Fibroblast of the conjunctiva (primary cell): ENCODE results near the gene AP2M1.
"Not testable (repeated sequence)": the region's sequence is repeated elsewhere in the genome, so short reads cannot be mapped to it uniquely, and the experiment has no call there.

Experiments used
- DNase-seq: peaks from one replicate; pipeline ENCODE4 v3.0.0-alpha.2; 2010; ENCODE audit warnings: low read depth

Gene AP2M1

DNA sequence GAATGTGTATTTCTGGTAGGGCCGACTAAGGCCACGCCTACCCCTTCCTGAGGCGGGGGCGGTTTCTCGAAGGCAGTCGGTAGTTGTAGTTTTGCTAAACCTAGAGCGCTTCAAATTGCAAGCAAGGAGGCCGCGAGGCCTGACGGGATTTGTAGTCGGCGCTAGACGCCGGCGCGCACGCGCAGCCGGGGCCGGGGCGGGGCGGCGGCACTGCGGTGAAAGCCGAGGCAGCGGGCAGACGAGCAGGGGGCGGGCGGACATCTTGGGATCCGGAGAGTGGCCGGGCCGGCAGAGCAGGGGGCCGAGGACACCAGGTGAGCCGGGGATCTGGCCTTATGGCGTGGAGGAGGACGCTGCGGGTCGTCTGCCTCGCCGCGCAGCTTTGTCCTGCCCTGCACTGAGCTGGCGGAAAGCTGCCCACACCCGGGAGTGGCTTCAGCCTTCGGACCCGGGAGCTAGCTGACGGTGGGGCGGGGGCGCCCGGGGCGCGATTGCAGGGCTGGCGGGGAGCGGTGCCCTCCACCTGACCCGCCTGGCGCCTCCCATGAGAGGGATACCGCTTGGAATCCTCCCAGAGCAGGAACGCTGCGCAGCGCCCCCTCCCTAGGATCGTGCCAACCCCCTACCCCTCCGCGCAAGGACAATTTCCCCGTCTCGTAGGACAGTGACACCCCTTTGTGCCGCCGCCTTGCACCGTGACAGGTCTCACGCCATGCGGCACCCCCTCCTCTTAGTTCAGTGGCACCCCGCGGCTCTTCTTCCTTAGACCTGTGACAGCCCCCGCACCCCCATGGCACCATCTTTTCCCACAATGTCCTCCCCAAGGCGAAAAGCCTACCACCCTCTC, at the start of gene AP2M1:
AP2M1 (plus strand) TSS at position 210 of the 847 bp plus-strand sequence. CDS start 2,139 bp downstream, outside the sequence.
- peak; percentile 100 for DNase-seq

DNA sequence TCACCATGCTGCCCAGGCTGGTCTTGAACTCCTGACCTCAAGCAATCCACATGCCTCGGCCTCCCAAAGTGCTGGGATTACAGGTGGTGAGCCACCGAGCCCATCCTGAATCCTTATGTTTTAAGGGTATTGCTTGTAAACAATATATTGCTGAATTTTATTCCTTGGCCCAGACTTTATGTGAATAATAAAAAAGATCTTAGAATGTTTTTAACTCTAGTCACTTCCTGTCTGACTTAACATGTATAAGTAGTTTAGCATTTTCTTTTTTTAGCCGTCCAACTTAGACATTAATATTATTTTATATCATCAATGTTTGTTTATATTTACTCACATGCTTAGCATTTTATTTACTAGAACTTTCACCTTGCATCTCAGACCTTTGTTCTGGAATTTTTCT, 48.6 kb upstream of the AP2M1 start:
- DNase-seq: no peak

DNA sequence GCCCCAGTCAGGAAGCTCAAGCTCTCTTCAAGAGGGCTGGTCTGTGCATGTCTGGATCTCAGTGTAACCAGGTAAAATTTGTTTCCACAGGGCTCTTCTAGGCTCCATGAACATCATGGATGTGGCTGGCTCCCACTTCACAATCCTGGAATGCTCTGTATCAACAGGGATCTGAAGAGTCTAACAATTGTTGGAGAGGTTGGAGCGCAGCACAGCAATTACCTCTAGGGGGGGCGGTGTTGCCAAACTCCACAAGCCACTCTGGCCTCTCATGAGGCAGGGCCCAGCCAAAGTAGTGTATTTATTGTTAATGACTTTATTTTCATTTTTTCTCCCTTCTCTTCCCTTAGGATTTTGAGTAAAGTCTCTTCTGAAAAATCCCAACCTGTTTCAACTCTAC, 45.6 kb upstream of the AP2M1 start:
- no peak for DNase-seq

DNA sequence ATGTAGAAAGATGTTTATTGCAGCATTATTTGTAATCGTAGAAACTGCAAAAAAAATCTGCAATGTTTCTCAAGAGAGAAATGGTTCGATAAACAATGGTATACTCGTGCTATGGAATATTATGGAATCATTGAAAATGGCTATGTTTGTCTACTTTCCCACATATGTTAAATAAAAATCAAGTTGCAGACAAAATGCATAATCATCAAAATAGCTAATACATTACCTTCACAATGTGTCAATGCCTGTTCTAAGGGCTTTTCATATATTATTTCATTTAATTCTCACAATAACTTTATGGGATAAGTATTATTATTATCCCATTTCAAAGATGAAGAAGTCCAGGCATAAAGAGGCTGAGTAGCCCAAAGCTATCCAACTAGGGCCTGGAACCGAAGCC, 41.7 kb upstream of the AP2M1 start:
- DNase-seq: no peak

DNA sequence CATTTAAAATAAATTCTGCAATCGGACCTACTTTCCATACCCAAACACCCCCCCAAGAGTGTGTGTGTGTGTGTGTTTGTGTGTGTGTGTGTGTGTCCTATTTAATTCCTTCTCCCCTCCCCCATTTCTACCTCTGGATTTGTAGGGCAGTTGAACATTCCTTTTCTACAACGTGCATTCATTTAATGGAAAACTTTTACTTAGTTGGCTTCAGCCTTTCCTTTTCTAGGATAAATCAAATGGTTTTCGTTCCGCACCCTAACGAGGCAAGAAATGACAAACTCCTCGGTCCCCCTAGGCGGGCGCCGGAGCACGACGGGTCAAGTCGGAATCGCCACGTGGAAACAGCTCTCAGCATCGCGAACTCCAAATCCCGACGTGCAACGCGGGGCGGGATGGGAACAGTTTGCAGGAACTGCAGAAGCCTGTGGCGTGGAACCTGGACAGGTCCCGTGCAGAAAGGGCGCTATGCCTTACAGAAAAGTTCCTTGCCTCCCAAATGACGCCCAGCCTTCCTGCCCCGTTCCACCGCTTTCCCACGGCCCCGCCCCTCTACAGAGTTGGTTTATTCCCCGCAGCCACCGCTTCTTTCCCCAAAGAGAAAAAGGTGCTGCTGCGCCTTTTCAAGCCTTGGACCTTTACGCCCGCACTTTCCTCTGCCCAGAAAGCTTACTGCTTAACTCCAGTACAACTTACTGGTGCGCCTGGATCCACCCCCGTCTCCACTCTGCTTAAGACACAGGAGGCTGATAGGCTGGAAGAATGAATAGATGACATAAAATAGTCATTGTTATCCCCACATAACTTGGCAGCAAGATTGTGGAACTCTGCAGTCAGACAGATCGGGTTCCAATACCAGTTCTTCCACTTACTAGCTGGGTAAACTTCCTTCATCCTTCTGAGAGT, 40.6 kb upstream of the AP2M1 start:
- DNase-seq: peak; percentile 68

DNA sequence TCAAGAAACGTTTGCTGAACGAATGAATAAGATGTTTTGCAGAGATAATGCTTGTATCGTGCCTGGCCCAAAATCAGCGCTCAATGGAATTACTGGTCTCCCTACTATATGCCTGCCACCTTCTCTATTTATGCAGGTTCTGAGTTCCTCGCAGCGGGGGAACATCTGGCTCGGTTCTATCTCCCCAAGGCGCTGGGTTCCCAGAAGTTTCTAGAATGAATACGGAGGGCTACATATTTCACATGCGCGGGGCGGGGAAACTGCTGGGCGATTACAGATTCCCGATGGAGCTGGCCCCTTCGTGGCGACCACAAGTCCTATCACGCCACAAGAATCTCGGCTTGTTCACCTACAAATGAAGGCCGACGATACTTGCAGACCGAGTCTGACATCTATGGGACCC, 39.9 kb upstream of the AP2M1 start:
- no peak for DNase-seq

DNA sequence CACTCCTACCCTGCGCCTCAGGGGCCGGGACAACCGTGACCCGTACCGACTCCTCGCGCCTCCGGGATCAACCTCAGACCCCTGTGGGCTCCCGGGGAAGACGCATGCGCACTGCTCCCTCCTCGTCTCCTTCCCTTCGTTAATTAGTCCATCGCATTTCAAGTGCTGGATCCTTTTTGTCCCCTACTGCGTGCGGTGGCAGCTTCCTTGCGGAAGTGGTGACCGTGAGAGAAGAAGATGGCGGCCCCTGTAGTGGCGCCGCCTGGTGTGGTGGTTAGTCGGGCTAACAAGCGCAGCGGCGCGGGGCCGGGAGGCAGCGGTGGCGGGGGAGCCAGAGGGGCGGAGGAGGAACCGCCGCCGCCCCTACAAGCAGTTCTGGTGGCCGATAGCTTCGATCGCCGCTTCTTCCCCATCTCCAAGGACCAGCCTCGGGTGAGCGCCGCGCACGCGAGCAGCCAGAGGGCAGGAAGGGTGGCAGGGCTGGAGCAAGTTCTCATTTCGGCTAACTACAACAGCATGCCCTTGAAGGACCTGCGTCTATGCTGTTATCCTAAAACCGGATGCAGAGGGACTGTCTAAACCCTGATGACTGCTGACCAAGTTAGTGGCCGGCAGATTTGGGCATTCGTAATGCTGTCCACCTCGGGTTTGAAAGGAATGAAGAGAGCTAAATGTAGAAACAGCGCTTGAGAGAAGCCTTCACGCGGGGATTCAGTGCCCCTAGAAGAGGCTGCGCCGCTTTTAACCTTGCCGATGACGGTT, 39.3 kb upstream of the AP2M1 start, which contains the start of gene EIF2B5:
EIF2B5 (plus strand) TSS at position 210 of the 762 bp plus-strand sequence; CDS start at position 238, 28 bp downstream.
- peak; percentile 88 for DNase-seq

DNA sequence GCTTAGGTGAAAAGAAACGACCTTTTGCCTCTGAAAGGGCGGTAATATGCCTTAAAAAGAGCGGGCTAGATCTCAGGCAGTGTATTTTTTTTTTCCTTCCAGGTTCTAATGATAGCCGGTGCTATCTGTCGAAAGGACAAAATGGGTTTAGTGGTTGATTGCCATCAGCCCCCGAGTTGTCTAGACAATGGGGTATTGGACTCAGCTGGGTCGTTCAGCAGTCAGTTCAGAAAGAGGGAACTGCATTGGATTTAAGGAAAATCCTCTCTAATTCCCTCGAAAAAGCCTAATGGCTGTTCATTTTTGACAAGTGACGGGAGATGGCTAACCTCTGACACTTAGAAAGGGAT, 38.8 kb upstream of the AP2M1 start:
- DNase-seq: no peak

DNA sequence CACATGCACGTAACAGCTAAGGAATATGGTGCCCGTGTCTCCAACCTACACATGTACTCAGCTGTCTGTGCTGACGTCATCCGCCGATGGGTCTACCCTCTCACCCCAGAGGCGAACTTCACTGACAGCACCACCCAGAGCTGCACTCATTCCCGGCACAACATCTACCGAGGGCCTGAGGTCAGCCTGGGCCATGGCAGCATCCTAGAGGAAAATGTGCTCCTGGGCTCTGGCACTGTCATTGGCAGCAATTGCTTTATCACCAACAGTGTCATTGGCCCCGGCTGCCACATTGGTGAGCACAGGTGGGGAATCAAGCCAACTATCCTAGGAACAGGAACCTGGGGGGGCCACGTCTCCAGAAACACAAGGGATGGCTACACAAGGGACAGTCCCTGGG, 34.2 kb upstream of the AP2M1 start:
- no peak for DNase-seq

DNA sequence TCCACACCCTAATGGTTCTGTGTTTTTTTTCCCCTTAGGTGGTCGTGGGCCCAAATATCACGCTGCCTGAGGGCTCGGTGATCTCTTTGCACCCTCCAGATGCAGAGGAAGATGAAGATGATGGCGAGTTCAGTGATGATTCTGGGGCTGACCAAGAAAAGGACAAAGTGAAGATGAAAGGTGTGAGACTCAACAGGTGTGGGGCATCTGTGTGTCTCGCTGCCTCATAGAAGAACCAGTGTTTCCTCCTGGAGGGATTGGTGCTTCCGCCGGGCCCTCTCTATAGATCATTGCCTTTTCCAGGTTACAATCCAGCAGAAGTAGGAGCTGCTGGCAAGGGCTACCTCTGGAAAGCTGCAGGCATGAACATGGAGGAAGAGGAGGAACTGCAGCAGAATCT, 32.5 kb upstream of the AP2M1 start:
- no peak for DNase-seq

DNA sequence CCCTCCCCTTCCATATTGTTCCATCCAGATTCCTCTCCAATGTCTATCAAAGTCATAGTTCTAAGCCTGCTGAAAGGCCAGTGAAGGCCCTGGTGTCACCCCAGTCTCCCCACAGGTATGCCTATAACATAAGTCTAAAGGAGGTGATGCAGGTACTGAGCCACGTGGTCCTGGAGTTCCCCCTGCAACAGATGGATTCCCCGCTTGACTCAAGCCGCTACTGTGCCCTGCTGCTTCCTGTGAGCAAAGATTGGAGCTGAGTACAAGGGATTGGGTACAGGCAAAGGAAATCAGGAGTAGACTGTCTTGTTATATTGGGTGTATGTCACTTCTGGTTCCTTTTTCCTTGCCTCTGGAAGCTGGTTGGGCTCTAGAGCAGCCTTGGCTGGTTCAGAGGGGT, 31.3 kb upstream of the AP2M1 start:
- no peak for DNase-seq

DNA sequence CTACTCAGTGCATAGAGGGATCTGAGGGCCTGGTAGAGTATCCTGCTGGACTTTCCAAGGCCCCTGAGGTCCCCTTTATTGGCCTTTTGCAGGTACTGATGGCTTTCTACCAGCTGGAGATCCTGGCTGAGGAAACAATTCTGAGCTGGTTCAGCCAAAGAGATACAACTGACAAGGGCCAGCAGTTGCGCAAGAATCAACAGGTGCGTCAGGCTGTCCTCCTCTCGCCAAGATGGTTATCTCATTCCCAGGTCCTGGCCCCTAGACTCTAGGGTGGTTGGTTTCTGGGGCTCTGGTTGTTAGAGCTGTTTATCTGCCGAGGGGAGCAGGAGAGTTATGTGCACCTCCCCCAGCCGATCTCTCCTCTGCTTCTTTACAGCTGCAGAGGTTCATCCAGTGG, 30.1 kb upstream of the AP2M1 start:
- no peak for DNase-seq

DNA sequence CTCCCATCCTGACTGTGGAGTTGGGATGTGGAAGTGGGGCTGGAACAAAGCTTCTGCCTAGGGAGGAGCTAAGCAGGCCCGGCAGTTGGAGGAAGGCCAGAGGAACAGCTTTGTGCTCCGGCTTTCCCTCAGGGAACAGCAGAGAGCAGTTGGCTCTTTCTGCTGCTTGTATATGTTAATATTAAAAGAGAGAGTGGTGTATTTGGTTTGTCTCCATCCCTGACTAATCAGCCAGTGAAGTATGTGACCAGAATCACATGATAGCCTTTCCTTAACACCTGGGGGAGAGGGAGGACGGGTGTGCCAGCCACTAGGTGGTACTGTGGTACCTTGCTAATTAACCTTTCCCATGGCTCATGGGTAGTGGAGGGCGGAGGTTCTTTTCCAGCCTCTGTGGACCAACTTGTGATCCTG, 29.5 kb upstream of the AP2M1 start:
- DNase-seq: no peak

DNA sequence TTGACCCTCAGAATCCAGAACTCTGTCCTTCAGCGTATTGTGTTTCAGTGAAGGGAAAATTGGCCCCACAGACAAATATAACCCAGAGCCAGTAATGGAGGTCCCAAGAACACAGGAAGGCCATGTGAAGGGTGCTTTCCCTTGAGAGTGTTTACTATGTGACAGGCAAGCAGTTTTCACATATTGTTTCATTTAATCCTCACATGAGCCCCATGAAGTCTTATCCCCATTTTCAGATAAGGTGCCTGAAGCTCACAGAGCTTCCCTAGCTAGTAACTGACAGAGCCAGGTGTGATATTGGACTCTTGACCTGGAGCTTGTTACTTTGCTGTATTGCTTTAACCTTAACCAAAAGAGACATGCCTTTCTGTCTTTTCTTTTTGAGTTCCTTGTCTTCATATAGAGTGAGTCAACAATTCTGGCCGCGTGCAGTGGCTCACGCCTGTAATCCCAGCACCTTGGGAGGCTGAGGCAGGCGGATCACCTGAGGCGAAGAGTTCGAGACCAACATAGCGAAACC, 28.8 kb upstream of the AP2M1 start:
- no peak for DNase-seq

DNA sequence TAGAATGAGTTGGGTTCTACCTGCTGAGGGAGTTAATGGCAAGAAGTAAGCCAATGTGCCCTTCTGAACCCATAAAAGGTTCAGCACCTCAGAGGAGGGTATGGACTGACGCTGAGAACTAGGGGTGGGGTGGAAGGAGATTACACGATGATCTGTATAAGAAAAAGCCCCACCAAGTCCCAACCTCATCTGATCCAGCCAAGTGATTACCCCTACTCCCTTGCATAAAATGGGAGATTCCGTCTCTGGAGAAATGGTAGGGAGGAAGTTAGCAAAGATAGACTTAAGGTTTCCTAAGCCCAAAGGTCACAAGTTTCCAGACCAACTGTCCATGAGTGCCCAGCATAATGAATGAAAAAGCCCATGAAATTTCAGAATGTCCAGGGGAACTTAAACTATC, 26.6 kb upstream of the AP2M1 start:
- no peak for DNase-seq

DNA sequence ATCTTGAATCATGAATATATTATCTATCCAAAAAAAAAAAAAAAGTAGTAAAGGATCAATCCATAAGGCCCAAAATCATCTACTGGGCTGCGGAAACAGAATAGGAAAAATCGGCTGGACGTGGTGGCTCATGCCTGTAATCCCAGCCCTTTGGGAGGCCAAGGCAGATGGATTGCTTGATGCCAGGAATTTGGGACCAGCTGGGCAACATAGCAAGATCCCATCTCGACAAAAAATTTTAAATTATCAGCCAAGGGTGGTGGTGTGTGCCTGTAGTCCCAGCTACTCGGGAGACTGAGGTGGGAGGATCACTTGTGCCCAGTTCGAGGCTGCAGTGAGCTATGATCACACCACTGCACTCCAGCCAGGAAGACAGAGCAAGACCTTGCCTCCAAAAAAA, 25.5 kb upstream of the AP2M1 start:
- DNase-seq: no peak

DNA sequence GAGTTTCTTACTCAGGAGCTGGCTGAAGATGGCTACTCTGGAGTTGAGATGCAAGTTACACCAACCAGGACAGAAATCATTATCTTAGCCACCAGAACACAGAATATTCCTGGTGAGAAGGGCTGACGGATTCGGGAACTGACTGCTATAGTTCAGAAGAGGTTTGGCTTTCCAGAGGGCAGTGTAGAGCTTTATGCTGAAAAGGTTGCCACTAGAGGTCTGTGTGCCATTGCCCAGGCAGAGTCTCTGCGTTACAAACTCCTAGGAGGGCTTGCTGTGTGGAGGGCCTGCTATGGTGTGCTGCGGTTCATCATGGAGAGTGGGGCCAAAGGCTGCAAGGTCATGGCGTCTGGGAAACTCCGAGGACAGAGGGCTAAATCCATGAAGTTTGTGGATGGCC, 24.9 kb upstream of the AP2M1 start:
- not testable (repeated sequence) for DNase-seq

DNA sequence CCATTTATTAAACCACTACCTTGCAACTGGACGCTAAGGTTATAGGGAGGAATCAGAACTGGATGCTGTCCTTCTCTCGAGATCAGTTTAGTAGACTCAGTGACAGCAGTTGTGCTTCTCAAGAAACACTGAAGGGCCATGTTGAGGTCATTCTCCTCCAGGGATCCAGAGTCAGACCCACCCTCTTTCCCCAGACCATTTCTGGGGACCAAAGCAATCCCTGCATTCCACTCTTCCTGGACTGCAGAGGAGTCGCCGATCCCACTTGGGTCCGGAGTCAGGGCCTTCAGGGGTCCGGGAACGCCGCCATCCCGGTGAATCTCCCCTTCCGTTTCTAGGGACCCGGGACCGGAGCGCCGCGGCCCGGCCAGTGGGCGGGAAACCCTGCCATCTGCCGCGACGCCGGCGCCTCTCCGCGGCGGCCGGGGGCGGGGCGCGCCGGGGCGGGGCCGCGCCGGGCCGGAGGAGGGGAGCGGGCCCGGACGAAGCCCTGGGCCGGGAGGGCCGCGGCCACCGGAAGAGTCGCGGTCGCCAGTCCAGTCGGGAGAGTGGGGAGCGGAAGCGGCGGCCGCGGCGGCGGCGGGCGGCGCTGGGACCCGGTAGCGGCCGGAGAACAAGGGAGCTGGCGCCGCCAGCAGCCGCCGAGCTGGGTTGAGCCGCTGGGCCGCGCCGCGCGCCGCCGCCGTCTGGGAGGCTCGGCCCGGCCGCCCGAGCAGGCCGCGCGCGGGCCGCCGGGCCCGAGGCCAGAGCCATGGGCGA, 19.6 kb upstream of the AP2M1 start, which contains the start of gene DVL3:
DVL3 (plus strand) TSS at position 493 of the 759 bp plus-strand sequence; CDS start at position 752, 259 bp downstream.
- no peak for DNase-seq

DNA sequence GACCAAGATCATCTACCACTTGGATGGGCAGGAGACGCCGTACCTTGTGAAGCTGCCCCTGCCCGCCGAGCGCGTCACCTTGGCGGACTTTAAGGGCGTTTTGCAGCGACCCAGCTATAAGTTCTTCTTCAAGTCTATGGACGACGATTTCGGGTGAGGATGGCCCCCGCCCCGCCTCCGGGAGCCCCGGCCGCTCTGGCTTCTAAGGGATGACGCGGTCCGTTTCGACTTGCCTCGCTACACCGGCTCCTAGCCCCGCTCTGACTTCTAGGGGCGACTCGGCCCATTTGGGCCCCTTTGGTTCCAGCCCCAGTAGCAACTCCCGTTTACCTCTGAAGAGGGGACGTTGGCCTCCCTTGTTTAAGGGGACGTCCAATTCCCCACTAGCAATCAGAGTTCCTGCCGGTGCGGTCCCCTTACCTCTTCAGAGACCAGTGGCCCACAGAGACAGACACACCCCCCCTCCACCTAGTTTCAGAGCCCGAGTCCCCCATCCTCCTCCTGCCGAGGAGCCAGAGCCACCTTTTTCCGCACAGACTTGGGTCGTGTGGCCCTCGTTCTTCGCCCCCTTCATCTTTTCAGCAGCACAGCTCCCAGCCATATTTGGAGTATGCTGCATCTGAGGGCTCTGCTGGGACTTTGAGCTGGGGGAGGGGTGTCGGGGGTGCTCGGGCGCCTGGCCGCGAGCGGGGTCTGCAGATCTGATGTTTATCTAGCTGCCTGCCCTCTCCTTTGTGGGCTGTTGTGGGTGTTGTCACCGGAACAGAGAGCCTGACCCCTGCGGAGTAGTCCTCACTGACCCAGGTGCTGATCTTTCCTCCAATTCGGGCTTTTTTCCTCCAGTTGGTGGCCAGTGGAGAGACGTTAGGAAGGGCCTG, 18.8 kb upstream of the AP2M1 start:
- no peak for DNase-seq

DNA sequence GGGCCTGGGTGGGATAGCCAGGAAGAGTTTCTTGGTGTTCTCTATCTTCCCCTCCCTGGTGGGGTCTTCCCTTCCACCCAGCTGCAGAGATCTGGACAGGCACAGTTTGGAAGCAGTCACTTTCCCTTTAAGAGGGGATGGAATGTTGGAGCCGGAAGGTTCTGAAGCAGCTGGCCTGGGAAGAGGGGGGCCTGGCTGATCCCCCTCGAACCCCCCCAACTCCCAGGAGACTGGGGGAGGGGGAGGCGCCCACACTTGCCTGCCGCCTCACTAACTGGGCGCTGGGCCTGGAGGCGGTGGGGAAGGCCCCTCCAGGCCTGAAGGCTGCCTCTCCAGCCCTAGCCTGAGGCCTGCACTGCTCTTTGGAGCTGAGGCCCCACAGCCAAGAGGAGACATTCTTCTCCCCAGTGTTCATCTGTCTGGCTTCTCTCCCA, 18.1 kb upstream of the AP2M1 start:
- DNase-seq: peak; percentile 67
